KMS-11 (cell line): Measurements from ENCODE around the gene ZNF658.
"Not testable (repeated sequence)": the region's sequence is repeated elsewhere in the genome, so short reads cannot be mapped to it uniquely, and the experiment has no call there.

ENCODE experiments used
- H2AFZ ChIP-seq: fragments of 200-600 bp; sonication (generic); 2 replicates; pipeline ENCODE4 v1.6.1; 2016; ENCODE audit warnings: antibody characterized with exemption, mixed run types, low read depth
- H3K27ac ChIP-seq: fragments of 200-600 bp; sonication (generic); 2 replicates; pipeline ENCODE4 v1.6.1; 2016; ENCODE audit warnings: mild to moderate bottlenecking, mixed run types
- H3K27me3 ChIP-seq: fragments of 200-600 bp; sonication (generic); 2 replicates; pipeline ENCODE4 v1.6.1; 2017; ENCODE audit warnings: mild to moderate bottlenecking, low read depth, mixed run types, moderate library complexity; ENCODE audit not compliant: insufficient read depth
- H3K36me3 ChIP-seq: fragments of 200-600 bp; sonication (generic); 2 replicates; pipeline ENCODE4 v1.6.1; 2017; ENCODE audit warnings: mild to moderate bottlenecking, mixed run types; ENCODE audit not compliant: insufficient read depth
- H3K4me1 ChIP-seq: fragments of 200-600 bp; sonication (generic); 2 replicates; pipeline ENCODE4 v1.6.1; 2016; ENCODE audit warnings: mild to moderate bottlenecking, low read depth, mixed run types; ENCODE audit not compliant: poor library complexity, severe bottlenecking
- H3K4me2 ChIP-seq: fragments of 200-600 bp; sonication (generic); 2 replicates; pipeline ENCODE4 v1.7.0; 2016; ENCODE audit warnings: mild to moderate bottlenecking, mixed run types
- H3K4me3 ChIP-seq: fragments of 200-600 bp; sonication (generic); IDR thresholded peaks from 2 replicates; pipeline ENCODE4 v1.6.1; 2017; ENCODE audit warnings: low read depth, low read length, mixed read lengths; ENCODE audit not compliant: insufficient read depth
- H3K79me2 ChIP-seq: fragments of 200-600 bp; sonication (generic); 2 replicates; pipeline ENCODE4 v1.6.1; 2016; ENCODE audit warnings: low read depth, mixed run types; ENCODE audit not compliant: insufficient read depth
- H3K9ac ChIP-seq: fragments of 200-600 bp; sonication (generic); 2 replicates; pipeline ENCODE4 v1.6.1; 2016; ENCODE audit warnings: mild to moderate bottlenecking, mixed run types
- H4K20me1 ChIP-seq: fragments of 200-600 bp; sonication (generic); 2 replicates; pipeline ENCODE4 v1.6.1; 2016; ENCODE audit warnings: mild to moderate bottlenecking, mixed run types; ENCODE audit not compliant: insufficient read depth

ZNF658 gene

DNA sequence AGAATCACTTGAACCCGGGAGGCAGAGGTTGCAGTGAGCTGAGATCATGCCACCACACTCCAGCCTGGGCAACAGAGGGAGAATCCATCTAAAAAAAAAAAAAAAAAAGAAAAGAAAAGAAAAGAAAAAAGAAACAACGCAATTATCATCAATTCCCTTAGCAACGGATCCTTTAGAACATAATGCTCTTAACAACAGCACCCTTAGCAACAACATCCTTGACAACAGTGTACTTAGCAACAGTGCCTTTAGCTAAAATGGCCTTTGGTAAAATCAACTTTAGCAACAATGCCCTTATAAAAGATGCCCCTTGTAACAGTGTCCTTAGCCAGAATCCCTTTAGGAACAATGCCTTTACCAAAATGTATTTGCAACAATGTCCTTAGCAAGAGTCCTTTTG lies 37.1 kb downstream of the ZNF658 start:
- H3K9ac ChIP-seq, H3K4me1 ChIP-seq, H3K36me3 ChIP-seq, H3K4me2 ChIP-seq, H2AFZ ChIP-seq, H4K20me1 ChIP-seq, H3K79me2 ChIP-seq, H3K27me3 ChIP-seq, H3K27ac ChIP-seq, H3K4me3 ChIP-seq: not testable (repeated sequence)

DNA sequence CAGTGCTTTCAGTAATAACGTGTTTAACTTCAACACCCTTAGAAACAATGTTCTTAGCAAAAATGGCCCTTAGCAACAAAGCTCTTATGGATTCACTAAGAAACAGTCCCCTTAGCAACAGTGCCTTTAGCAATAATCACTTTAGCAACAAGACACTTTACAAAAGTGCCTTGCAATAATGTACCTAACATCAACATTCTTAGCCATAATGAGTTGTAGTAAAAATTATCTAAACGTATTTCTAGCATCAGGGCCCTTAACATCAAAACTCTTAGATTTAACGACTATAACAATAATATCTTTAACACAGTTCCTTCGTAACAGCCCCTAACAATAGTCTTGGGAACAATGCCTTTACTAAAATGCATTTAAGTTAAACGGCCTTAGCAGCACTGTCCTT lies 37.8 kb downstream of the ZNF658 start:
- not testable (repeated sequence) for H3K4me1 ChIP-seq, H3K4me3 ChIP-seq, H4K20me1 ChIP-seq, H3K27ac ChIP-seq, H3K79me2 ChIP-seq, H3K36me3 ChIP-seq, H3K9ac ChIP-seq, H2AFZ ChIP-seq, H3K4me2 ChIP-seq, H3K27me3 ChIP-seq

DNA sequence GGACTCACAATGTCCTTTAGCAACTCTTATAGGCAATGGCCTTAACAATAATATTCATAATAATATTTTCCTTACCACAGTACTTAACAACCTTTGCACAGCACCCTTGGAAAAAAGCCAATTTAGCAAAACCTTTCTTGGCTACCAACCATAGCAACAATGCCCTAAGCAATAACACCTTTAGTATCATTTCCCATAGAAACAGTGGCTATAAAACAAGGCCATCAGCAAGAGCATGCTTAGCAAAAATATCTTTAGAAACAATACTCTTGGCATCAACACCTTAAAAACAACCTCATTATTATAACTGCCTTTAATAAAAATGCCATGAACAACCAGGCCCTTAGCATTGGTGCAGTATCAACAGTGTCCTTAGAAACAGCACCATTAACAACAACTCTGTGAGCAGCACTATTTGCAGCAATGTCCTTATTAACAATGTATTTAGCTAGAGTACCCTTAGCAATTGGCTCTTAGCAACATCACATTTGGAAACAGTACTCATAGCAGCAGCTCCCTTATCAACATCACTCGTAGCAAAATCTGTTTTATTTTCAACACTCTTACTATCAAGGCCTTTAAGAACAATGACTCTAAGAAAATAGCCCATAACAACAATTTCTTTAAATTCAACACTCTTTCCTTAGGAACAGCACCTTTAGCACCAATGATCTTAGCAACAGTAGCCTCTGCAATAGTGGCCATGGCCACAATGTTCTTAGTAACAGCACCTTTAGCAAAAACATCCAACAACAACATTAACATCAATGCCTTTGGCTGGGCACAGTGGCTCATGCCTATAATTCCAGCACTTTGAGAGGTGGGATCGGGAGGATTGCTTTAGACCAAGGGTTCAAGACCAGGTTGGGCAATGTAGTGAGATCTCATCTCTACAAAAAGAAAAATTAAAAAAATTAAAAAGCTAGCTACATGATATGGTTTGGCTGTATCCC lies 39.6 kb downstream of the ZNF658 start:
- H3K79me2 ChIP-seq, H3K4me3 ChIP-seq, H3K4me2 ChIP-seq, H3K27me3 ChIP-seq, H3K27ac ChIP-seq, H3K9ac ChIP-seq, H4K20me1 ChIP-seq, H3K36me3 ChIP-seq, H3K4me1 ChIP-seq, H2AFZ ChIP-seq: not testable (repeated sequence)

DNA sequence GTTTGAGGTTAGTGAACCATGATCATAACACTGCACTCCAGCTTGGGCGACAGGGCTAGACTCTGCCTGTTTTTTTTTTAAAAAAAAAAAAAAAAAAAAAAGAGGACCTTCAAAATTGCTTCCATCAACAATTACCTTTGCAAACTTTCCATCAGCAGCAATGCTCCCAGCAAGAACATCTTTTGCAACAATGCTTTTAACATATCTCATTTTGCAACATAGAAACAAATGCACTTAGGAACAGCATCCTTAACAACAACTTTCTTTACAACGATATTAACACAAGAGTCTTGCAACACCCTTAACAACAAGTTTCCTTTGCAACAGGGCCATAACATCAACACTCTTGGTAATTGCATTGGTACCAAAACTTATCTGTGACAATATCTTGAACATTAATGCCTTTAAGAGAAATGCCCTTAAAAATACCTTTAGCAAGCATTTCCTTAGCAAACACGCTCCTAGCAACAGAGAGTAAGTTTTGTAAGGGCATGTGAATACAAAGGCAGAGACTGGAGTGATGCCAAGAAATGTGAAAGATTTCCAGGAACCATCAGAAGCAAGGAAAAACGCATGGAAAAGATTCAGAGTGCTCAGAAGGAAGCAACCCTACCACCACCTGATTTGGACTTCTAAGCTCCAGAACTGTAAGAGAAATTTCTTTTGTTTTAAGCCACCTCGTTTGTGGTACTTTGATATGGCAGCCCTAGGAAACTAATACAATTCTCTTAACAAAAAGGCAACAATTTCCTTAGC lies 42.1 kb downstream of the ZNF658 start:
- H3K4me3 ChIP-seq, H3K36me3 ChIP-seq, H4K20me1 ChIP-seq, H3K27ac ChIP-seq, H3K4me2 ChIP-seq, H3K4me1 ChIP-seq, H2AFZ ChIP-seq, H3K27me3 ChIP-seq, H3K9ac ChIP-seq, H3K79me2 ChIP-seq: not testable (repeated sequence)

DNA sequence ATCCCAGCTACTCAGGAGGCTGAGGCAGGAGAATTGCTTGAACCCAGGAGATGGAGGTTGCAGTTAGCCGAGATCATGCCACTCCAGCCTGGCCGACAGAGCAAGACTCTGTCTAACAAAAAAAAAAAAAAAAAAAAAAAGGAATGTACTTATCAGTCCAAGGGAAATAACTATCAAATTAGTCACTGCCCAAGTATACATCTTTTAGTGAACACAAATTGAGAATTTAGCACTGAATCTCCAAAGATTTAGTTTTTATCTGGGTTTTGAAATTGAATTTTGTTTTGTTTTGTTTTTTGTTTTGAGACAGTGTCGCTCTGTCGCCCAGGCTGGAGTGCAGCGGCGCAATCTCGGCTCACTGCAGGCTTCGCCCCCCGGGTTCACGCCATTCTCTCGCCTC lies 52.1 kb downstream of the ZNF658 start:
- H3K27ac ChIP-seq: not testable (repeated sequence)

More for the DNA sequence above, 52.1 kb downstream of the ZNF658 start:
- not testable (repeated sequence) for H3K9ac ChIP-seq, H4K20me1 ChIP-seq, H3K27me3 ChIP-seq, H3K36me3 ChIP-seq, H3K4me1 ChIP-seq, H3K4me2 ChIP-seq, H2AFZ ChIP-seq, H3K4me3 ChIP-seq, H3K79me2 ChIP-seq
